HepG2 (cell line): ENCODE measurements around the gene AGAP3. TPM values are rescaled to one million over a fixed set of nuclear protein-coding genes. Genes with fewer than 3 reads are reported as not detected.

Source experiments
- GRHL1 ChIP-seq: sonication (generic); formaldehyde crosslinking; conservative IDR thresholded peaks from 2 replicates; pipeline ENCODE4 v1.8.0; 2022; ENCODE audit warnings: missing genetic modification reagents
- KDM6A ChIP-seq: IDR thresholded peaks from 2 replicates; pipeline ENCODE4 v1.6.1; 2016; ENCODE audit warnings: low read depth
- NR0B2 ChIP-seq: sonication (generic); formaldehyde crosslinking; IDR thresholded peaks from 2 replicates; pipeline ENCODE4 v1.4.0; 2020; ENCODE audit warnings: mild to moderate bottlenecking, missing genetic modification reagents
- PAXIP1 ChIP-seq: sonication (generic); formaldehyde crosslinking; conservative IDR thresholded peaks from 2 replicates; pipeline ENCODE4 v1.4.0; 2020; ENCODE audit warnings: mild to moderate bottlenecking, missing genetic modification reagents, moderate library complexity
- PRDM15 ChIP-seq: sonication (generic); formaldehyde crosslinking; IDR thresholded peaks from 2 replicates; pipeline ENCODE4 v1.4.0; 2020; ENCODE audit warnings: missing genetic modification reagents
- PRPF4 ChIP-seq: fragments of 200-400 bp; formaldehyde crosslinking; IDR thresholded peaks from 2 replicates; pipeline ENCODE4 v1.6.1; 2016; ENCODE audit warnings: low read length, low read depth; ENCODE audit not compliant: poor library complexity, severe bottlenecking
- TFAP4 ChIP-seq: sonication (generic); IDR thresholded peaks from 2 replicates; pipeline ENCODE4 v1.6.1; 2016; ENCODE audit warnings: low read depth, borderline replicate concordance
- THYN1 ChIP-seq: sonication (generic); formaldehyde crosslinking; IDR thresholded peaks from 2 replicates; pipeline ENCODE4 v1.8.1; 2023; ENCODE audit warnings: low read depth, mild to moderate bottlenecking, moderate library complexity, missing genetic modification reagents, borderline replicate concordance
- ZFP36 ChIP-seq: fragments of 150-350 bp; IDR thresholded peaks from 2 replicates; pipeline ENCODE4 v1.6.1; 2018; ENCODE audit warnings: borderline replicate concordance, low read length, low read depth; ENCODE audit not compliant: partially characterized antibody
- ZFP62 ChIP-seq: sonication (generic); formaldehyde crosslinking; IDR thresholded peaks from 2 replicates; pipeline ENCODE4 v1.4.0; 2020; ENCODE audit warnings: missing genetic modification reagents
- ZNF12 ChIP-seq: sonication (generic); formaldehyde crosslinking; IDR thresholded peaks from 2 replicates; pipeline ENCODE4 v1.5.0; 2020; ENCODE audit warnings: missing genetic modification reagents
- ZNF451 ChIP-seq: sonication (generic); formaldehyde crosslinking; IDR thresholded peaks from 2 replicates; pipeline ENCODE4 v1.5.0; 2020; ENCODE audit warnings: mild to moderate bottlenecking, missing genetic modification reagents
- ZNF513 ChIP-seq: sonication (generic); formaldehyde crosslinking; conservative IDR thresholded peaks from 2 replicates; pipeline ENCODE4 v1.5.0; 2020; ENCODE audit warnings: missing genetic modification reagents
- ZNF691 ChIP-seq: sonication (generic); formaldehyde crosslinking; IDR thresholded peaks from 2 replicates; pipeline ENCODE4 v1.4.0; 2020; ENCODE audit warnings: missing genetic modification reagents, low read depth, mild to moderate bottlenecking, borderline replicate concordance
- polyA plus RNA-seq, 8 experiments: library from polyadenylated mRNA; depleted of rRNA in 3 of 8; stranded (reverse) in 7 of 8; unstranded in 1 of 8; fragments of >200 nt; fragmentation: Illumina TruSeq in 4 of 8; extraction: Trizol in 4 of 8; gene quantifications; 2 replicates each; pipeline versions ENCODE4 v1.2.1 to v1.2.3, GENCODE V29; 2011 to 2016; ENCODE audit warnings: low read depth in 4 of 8, missing spikeins in 1 of 8, mixed read lengths in 1 of 8; ENCODE audit not compliant: insufficient read depth in 1 of 8
- total RNA-seq, 5 experiments: library from RNA; depleted of rRNA; stranded (reverse); fragments of >200 nt; fragmentation: Illumina TruSeq; extraction: Trizol; gene quantifications; 2 replicates each; pipeline ENCODE4 v1.2.3, GENCODE V29; 2016; ENCODE audit warnings: low read depth in 1 of 5

AGAP3 gene
- total and polyA plus RNA-seq, 2 of the 13 experiments (the other 11 are each of a cell fraction or from before 2014, with no cell fraction given): 31.3 to 61.4 TPM

GRCh38 chr7:151057989-151058780 is 28.1 kb upstream of the AGAP3 start (continued):
- TF ChIP-seq PAXIP1 (CRISPR knock-in tag) (peak; percentile 60; the same call in 1 of the 2 replicates), NR0B2 (CRISPR knock-in tag) (no peak), THYN1 (CRISPR knock-in tag) (no peak), TFAP4 (peak; percentile 95), KDM6A (CRISPR knock-in tag) (no peak), GRHL1 (CRISPR knock-in tag) (no peak), ZNF12 (no peak), ZFP62 (CRISPR knock-in tag) (0 out of 2 replicates have a peak, but pooled peaks have one; percentile 58), ZFP36 (no peak), ZNF451 (CRISPR knock-in tag) (no peak; the same call in 1 of the 2 replicates), PRPF4 (no peak), ZNF691 (CRISPR knock-in tag) (no peak), PRDM15 (CRISPR knock-in tag) (peak; percentile 50; the same call in 1 of the 2 replicates), ZNF513 (CRISPR knock-in tag) (0 out of 2 replicates have a peak, but pooled peaks have one; percentile 39)
